ENCODE data around the gene RIMKLB. TPM values are rescaled to one million over a fixed set of nuclear protein-coding genes. Genes with fewer than 3 reads are reported as not detected.

Gene RIMKLB
- total RNA-seq, 1 experiment from 2014 or later: 0.39 TPM

DNA sequence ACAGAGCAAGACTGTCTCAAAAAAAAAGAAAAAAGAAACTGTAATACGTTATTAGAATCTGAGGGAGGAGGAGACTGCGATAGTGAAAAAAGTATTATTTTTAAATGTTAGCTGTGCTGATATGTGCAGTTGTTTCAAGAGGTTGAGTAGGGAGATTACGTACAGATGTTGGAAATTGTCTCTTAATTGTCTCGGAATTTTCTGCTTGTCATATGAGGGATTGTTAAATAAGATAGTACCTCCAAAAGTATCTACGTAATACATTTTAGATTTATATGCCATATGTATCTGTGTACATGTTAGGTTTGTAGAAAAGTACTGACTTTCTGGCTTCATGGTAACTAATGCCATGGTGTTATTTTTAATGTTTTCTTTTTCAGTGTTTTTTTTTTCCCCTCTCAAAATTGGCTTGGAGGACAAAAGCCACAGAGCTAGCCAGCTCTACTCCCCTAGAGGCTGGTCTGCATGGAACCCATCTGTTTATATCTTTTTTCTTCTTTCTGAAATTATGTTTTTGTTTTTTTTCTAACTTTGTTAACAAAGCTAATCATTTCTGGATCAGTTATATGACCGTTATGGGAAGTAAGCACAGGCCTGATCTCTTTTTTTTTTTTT, 3.4 kb downstream of the RIMKLB start (continued):
- TF ChIP-seq, protein P1, sequence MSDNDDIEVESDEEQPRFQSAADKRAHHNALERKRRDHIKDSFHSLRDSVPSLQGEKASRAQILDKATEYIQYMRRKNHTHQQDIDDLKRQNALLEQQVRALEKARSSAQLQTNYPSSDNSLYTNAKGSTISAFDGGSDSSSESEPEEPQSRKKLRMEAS (IDR thresholded peaks at IDR 0.05): no peak
- TF ChIP-seq, protein P2, sequence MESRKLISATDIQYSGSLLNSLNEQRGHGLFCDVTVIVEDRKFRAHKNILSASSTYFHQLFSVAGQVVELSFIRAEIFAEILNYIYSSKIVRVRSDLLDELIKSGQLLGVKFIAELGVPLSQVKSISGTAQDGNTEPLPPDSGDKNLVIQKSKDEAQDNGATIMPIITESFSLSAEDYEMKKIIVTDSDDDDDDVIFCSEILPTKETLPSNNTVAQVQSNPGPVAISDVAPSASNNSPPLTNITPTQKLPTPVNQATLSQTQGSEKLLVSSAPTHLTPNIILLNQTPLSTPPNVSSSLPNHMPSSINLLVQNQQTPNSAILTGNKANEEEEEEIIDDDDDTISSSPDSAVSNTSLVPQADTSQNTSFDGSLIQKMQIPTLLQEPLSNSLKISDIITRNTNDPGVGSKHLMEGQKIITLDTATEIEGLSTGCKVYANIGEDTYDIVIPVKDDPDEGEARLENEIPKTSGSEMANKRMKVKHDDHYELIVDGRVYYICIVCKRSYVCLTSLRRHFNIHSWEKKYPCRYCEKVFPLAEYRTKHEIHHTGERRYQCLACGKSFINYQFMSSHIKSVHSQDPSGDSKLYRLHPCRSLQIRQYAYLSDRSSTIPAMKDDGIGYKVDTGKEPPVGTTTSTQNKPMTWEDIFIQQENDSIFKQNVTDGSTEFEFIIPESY (IDR thresholded peaks at IDR 0.05; ENCODE audit: extremely low read depth, insufficient replicate concordance, low read length): no peak
- no peak for TF ChIP-seq EGR1 (IDR thresholded peaks at IDR 0.05; ENCODE audit: low read depth)

DNA sequence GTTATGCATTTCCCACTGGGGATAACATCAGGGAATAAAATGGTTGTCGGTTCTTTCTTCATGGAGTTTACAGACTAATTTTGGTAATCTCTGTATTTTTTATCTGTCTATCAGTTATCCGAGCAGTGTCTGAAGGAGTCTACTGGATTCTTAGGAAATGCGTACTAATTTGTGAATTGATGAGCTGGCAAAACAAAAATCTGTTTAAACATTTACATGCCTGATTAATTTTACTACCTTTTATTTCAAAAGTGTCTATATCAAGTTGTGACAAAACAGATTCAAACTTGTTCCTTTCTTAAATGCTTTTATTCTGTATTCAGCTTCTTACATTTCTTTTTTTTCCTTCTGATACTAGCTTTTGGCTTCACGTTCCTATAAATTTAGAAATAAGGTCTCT, 4.4 kb downstream of the RIMKLB start:
- H4K20me1 ChIP-seq (ENCODE audit: insufficient read depth): no peaks in the 10 kb centered on the region
- BruUV-seq (replicated peaks): no TSS peak
- intact Hi-C loops (cut with micrococcal nuclease): no loop called here
- H3K9me2 ChIP-seq (ENCODE audit: insufficient read depth): no peaks in the 10 kb centered on the region
- ChIA-PET POLR2A (interaction anchor here (1.3 kb wide), 1 partner anchor 14 kb away, joined by 4 read pairs; no protein-coding TSS in a partner anchor), CTCF (no interaction called here), RAD21 (ENCODE audit: low non-redundant PET in 1 of 2, low total read pairs in 2 of 2, uncharacterized antibody in 2 of 2, unreplicated experiment in 2 of 2) (no interaction called here)
- H3K4me1 ChIP-seq (ENCODE audit: control insufficient read depth in 1 of 2, insufficient read depth in 2 of 2, low read length in 2 of 2): no peaks in the 10 kb centered on the region
- no peak overlapping the region for H3K4me2 ChIP-seq (ENCODE audit: low read length)
- no peak overlapping the region for H3K4me3 ChIP-seq (replicated peaks in 1 of 2; ENCODE audit: low read depth in 1 of 2, low read length in 2 of 2)
- H3K9ac ChIP-seq (ENCODE audit: low read length): no peak overlapping the region
- no peaks in the 10 kb centered on the region for H3K36me3 ChIP-seq (ENCODE audit: control insufficient read depth in 1 of 2, insufficient read depth in 2 of 2, low read length in 2 of 2)
- ATAC-seq: no peak
- H2AFZ ChIP-seq (ENCODE audit: low read depth, low read length, poor library complexity, severe bottlenecking): no peak overlapping the region
- H3K27me3 ChIP-seq (ENCODE audit: insufficient read depth, low read length): peaks cover 14% of the 10 kb centered on the region
- no peak overlapping the region for H3K27ac ChIP-seq (ENCODE audit: low read depth, low read length)
- DNase-seq (ENCODE audit: low read depth, low spot score): no peak
- no peak for TF ChIP-seq ELF1 (IDR thresholded peaks at IDR 0.05; ENCODE audit: borderline replicate concordance, low read depth)
- TF ChIP-seq, protein P3, sequence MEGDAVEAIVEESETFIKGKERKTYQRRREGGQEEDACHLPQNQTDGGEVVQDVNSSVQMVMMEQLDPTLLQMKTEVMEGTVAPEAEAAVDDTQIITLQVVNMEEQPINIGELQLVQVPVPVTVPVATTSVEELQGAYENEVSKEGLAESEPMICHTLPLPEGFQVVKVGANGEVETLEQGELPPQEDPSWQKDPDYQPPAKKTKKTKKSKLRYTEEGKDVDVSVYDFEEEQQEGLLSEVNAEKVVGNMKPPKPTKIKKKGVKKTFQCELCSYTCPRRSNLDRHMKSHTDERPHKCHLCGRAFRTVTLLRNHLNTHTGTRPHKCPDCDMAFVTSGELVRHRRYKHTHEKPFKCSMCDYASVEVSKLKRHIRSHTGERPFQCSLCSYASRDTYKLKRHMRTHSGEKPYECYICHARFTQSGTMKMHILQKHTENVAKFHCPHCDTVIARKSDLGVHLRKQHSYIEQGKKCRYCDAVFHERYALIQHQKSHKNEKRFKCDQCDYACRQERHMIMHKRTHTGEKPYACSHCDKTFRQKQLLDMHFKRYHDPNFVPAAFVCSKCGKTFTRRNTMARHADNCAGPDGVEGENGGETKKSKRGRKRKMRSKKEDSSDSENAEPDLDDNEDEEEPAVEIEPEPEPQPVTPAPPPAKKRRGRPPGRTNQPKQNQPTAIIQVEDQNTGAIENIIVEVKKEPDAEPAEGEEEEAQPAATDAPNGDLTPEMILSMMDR (IDR thresholded peaks at IDR 0.05 in 2 of 3, conservative IDR thresholded peaks at IDR 0.05 in 1 of 3; ENCODE audit: borderline replicate concordance in 1 of 3, insufficient read depth in 1 of 3, low read depth in 2 of 3, low read length in 2 of 3): no peak
- H3K9me3 ChIP-seq (ENCODE audit: control insufficient read depth in 1 of 2, insufficient read depth in 1 of 2, low read depth in 1 of 2, low read length in 2 of 2): no peaks in the 10 kb centered on the region
- no peaks in the 10 kb centered on the region for H3K79me2 ChIP-seq (ENCODE audit: insufficient read depth, low read length)

Measured in HCT116 (cell line).